ENCODE results near the gene CD44. TPM values are rescaled to one million over a fixed set of nuclear protein-coding genes. Genes with fewer than 3 reads are reported as not detected.

The CD44 gene
- total RNA-seq, 1 donor from 2014 or later = 1,546 TPM

GRCh38 chr11:35183326-35183925, 44.5 kb downstream of the CD44 start:
- Mint-ChIP-seq H3K9me3 (no peaks in the 10 kb centered on the region), H3K4me3 (no peak overlapping the region), H3K4me1 (peaks cover 81% of the 10 kb centered on the region), H3K27ac (peak overlapping the region; percentile 53), H3K36me3 (ENCODE audit: low read depth) (peaks cover 91% of the 10 kb centered on the region), H3K27me3 (no peaks in the 10 kb centered on the region)
- ChIA-PET POLR2A (interaction anchor here (0.7 to 2.1 kb wide), 9 partner anchors 9 to 178 kb away, joined by 3 to 9 read pairs (median 4); no protein-coding TSS in a partner anchor), CTCF (interaction anchor here (0.8 to 2.0 kb wide), 3 partner anchors 39 to 188 kb away, joined by 3 to 13 read pairs (median 3); no protein-coding TSS in a partner anchor)
- ATAC-seq (ENCODE audit: low read depth) (no peak), DNase-seq (no peak)
- TF ChIP-seq CTCF (IDR thresholded peaks at IDR 0.05) = no peak
- intact Hi-C loops (cut with micrococcal nuclease) = loop anchor here (2.0 to 5.0 kb wide), 6 partner anchors 13 to 256 kb away; no protein-coding TSS in a partner anchor

GRCh38 chr11:35185696-35186095, 46.7 kb downstream of the CD44 start:
- CTCF ChIA-PET = no interaction called here
- no peak for ATAC-seq (ENCODE audit: low read depth)
- no peaks in the 10 kb centered on the region for H3K9me3 Mint-ChIP-seq
- no peak overlapping the region for H3K4me3 Mint-ChIP-seq
- peak overlapping the region; percentile 73 for H3K27ac Mint-ChIP-seq
- intact Hi-C loops (cut with micrococcal nuclease) = no loop called here
- no peak for DNase-seq
- TF ChIP-seq CTCF (IDR thresholded peaks at IDR 0.05) = no peak
- POLR2A ChIA-PET = interaction anchor here (0.7 kb wide), 1 partner anchor 13 kb away, joined by 3 read pairs; no protein-coding TSS in a partner anchor
- H3K36me3 Mint-ChIP-seq (ENCODE audit: low read depth) = peaks cover 91% of the 10 kb centered on the region
- H3K27me3 Mint-ChIP-seq = no peaks in the 10 kb centered on the region
- H3K4me1 Mint-ChIP-seq = peaks cover 69% of the 10 kb centered on the region

GRCh38 chr11:35187996-35188395, 49.0 kb downstream of the CD44 start:
- POLR2A ChIA-PET = no interaction called here
- no peak overlapping the region for H3K4me3 Mint-ChIP-seq
- peaks cover 96% of the 10 kb centered on the region for H3K36me3 Mint-ChIP-seq (ENCODE audit: low read depth)
- DNase-seq = no peak
- no peak for ATAC-seq (ENCODE audit: low read depth)
- intact Hi-C loops (cut with micrococcal nuclease) = no loop called here
- TF ChIP-seq CTCF (IDR thresholded peaks at IDR 0.05) = no peak
- no peaks in the 10 kb centered on the region for H3K27me3 Mint-ChIP-seq
- CTCF ChIA-PET = no interaction called here
- no peaks in the 10 kb centered on the region for H3K9me3 Mint-ChIP-seq
- H3K4me1 Mint-ChIP-seq = peaks cover 62% of the 10 kb centered on the region
- no peak overlapping the region for H3K27ac Mint-ChIP-seq

GRCh38 chr11:35190804-35191348, 51.9 kb downstream of the CD44 start:
- no peaks in the 10 kb centered on the region for H3K27me3 Mint-ChIP-seq
- H3K27ac Mint-ChIP-seq = no peak overlapping the region
- POLR2A ChIA-PET = interaction anchor here (0.6 to 1.3 kb wide), 4 partner anchors 24 to 262 kb away, joined by 3 to 4 read pairs (median 3); partner anchors contain the start of gene CD44
- ATAC-seq (ENCODE audit: low read depth) (no peak), DNase-seq (no peak)
- no peak overlapping the region for H3K4me3 Mint-ChIP-seq
- CTCF ChIA-PET = no interaction called here
- H3K36me3 Mint-ChIP-seq (ENCODE audit: low read depth) = peaks cover 97% of the 10 kb centered on the region
- no peaks in the 10 kb centered on the region for H3K9me3 Mint-ChIP-seq
- intact Hi-C loops (cut with micrococcal nuclease) = no loop called here
- H3K4me1 Mint-ChIP-seq = peaks cover 43% of the 10 kb centered on the region
- TF ChIP-seq CTCF (IDR thresholded peaks at IDR 0.05) = no peak

GRCh38 chr11:35192347-35192746, 53.4 kb downstream of the CD44 start:
- peaks cover 100% of the 10 kb centered on the region for H3K36me3 Mint-ChIP-seq (ENCODE audit: low read depth)
- no peak for TF ChIP-seq CTCF (IDR thresholded peaks at IDR 0.05)
- CTCF ChIA-PET = interaction anchor here (0.7 to 1.2 kb wide), 2 partner anchors 12 to 114 kb away, joined by 3 to 4 read pairs; no protein-coding TSS in a partner anchor
- intact Hi-C loops (cut with micrococcal nuclease) = no loop called here
- ATAC-seq (ENCODE audit: low read depth) (no peak), DNase-seq (no peak)
- no peak overlapping the region for H3K4me3 Mint-ChIP-seq
- no peaks in the 10 kb centered on the region for H3K27me3 Mint-ChIP-seq
- H3K9me3 Mint-ChIP-seq = no peaks in the 10 kb centered on the region
- H3K4me1 Mint-ChIP-seq = peaks cover 39% of the 10 kb centered on the region
- POLR2A ChIA-PET = interaction anchor here (0.6 to 1.3 kb wide), 4 partner anchors 25 to 256 kb away, joined by 3 to 6 read pairs (median 4); partner anchors contain the start of gene CD44
- H3K27ac Mint-ChIP-seq = peak overlapping the region; percentile 18
